Gastrocnemius medialis (tissue), 4 donors: Measurements from ENCODE around the gene CISD1. TPM values are rescaled to one million over a fixed set of nuclear protein-coding genes. Genes with fewer than 3 reads are reported as not detected.
A peak's percentile ranks its signal among the peaks of the same experiment; 100 is the strongest.

Experiments used
- ATAC-seq, 2 donors: fragments of 150-250 bp; one replicate each; pipeline ENCODE4 v1.9.1; 2016
- DNase-seq, 2 donors: peaks; one replicate each; pipeline ENCODE4 v3.0.0-alpha.2; 2019
- H3K27ac ChIP-seq, 4 donors: fragments of 200-600 bp; sonication (generic); 1 replicate in 1 of 4; 2 replicates in 3 of 4; pipeline ENCODE4 v1.5.1; 2016 to 2018; ENCODE audit warnings: mild to moderate bottlenecking in 2 of 4, moderate library complexity in 1 of 4
- H3K27me3 ChIP-seq, 3 donors: fragments of 200-600 bp; sonication (generic) in 2 of 3; 1 replicate in 1 of 3; 2 replicates in 2 of 3; pipeline versions ENCODE4 v1.5.1 to v1.6.0; 2016 to 2019; ENCODE audit warnings: mild to moderate bottlenecking in 1 of 3, moderate library complexity in 1 of 3
- H3K36me3 ChIP-seq, 2 donors: fragments of 200-600 bp; sonication (generic) in 1 of 2; one replicate each; pipeline ENCODE4 v1.5.1; 2017 to 2018
- H3K4me1 ChIP-seq, 2 donors: fragments of 200-600 bp; sonication (generic) in 1 of 2; one replicate each; pipeline ENCODE4 v1.5.1; 2016 to 2017; ENCODE audit warnings: mild to moderate bottlenecking in 2 of 2
- H3K4me3 ChIP-seq, 4 donors: fragments of 200-600 bp; sonication (generic) in 3 of 4; 1 replicate in 1 of 4; 2 replicates in 3 of 4; pipeline ENCODE4 v1.5.1; 2016 to 2019; ENCODE audit warnings: mild to moderate bottlenecking in 2 of 4
- H3K9me3 ChIP-seq, 3 donors: fragments of 200-600 bp; sonication (generic) in 2 of 3; 1 replicate in 1 of 3; 2 replicates in 2 of 3; pipeline ENCODE4 v1.5.1; 2016 to 2019
- CTCF ChIP-seq, 5 experiments: fragments of 450-650 bp in 3 of 5; fragments of 200-600 bp in 2 of 5; sonication (generic) in 2 of 5; IDR thresholded peaks in 4 of 5; conservative IDR thresholded peaks in 1 of 5; 1 replicate in 4 of 5; 2 replicates in 1 of 5; pipeline ENCODE4 v1.5.1; 2016 to 2019; ENCODE audit warnings: antibody characterized with exemption in 5 of 5, mild to moderate bottlenecking in 3 of 5, moderate library complexity in 3 of 5
- POLR2A ChIP-seq, 2 donors: fragments of 450-650 bp; IDR thresholded peaks; one replicate each; pipeline ENCODE4 v1.6.1; 2017; ENCODE audit warnings: antibody characterized with exemption in 2 of 2, mild to moderate bottlenecking in 2 of 2, moderate library complexity in 2 of 2
- in situ Hi-C, 4 donors: fragments of 200-750 bp; cut with MboI; loops; one replicate each; pipeline versions ENCODE4 v1.15.0 to v1.8.0; 2017; ENCODE audit warnings: low sequenced_read_pairs in 4 of 4
- intact Hi-C: fragments of 100-400 bp; cut with DNase I; formaldehyde crosslinking; loops from one replicate; pipeline ENCODE4 v1.15.1; 2023; ENCODE audit warnings: low total_unique reads
- total RNA-seq, 4 donors: library from RNA; depleted of rRNA; stranded (reverse); fragments of >200 nt; gene quantifications; one replicate each; pipeline versions ENCODE4 v1.1.0 to v1.2.3, GENCODE V29; 2016

The CISD1 gene
- total RNA-seq, 4 donors from 2014 or later: 54.4 to 90.2 (median 71.1) TPM

- intact Hi-C loops (no loop called here), in situ Hi-C loops (loop anchor here in 1 of 4 donors (10.0 kb wide), 1 partner anchor 74 kb away; the partner anchor contains the start of gene TFAM)
- Histone ChIP-seq H3K36me3 (no peaks in the 10 kb centered on the region), H3K27me3 (no peaks in the 10 kb centered on the region), H3K9me3 (no peaks in the 10 kb centered on the region), H3K4me3 (no peak overlapping the region), H3K27ac (no peak overlapping the region), H3K4me1 (no peaks in the 10 kb centered on the region)
- DNase-seq: no peak
- ATAC-seq: no peak
- TF ChIP-seq POLR2A (IDR thresholded peaks at IDR 0.05) (no peak), CTCF (IDR thresholded peaks at IDR 0.05 in 4 of 5, conservative IDR thresholded peaks at IDR 0.05 in 1 of 5) (no peak)
These were observed 42.1 kb downstream of the CISD1 start for GRCh38 chr10:58311026-58311425.

GRCh38 chr10:58316874-58317273, 47.9 kb downstream of the CISD1 start:
- no peaks in the 10 kb centered on the region for H3K4me1 ChIP-seq
- in situ Hi-C loops (loop anchor here in 1 of 4 donors (10.0 kb wide), 1 partner anchor 68 kb away; the partner anchor contains the start of gene TFAM), intact Hi-C loops (no loop called here)
- no peak for DNase-seq
- H3K27me3 ChIP-seq: no peaks in the 10 kb centered on the region
- no peak for ATAC-seq
- H3K36me3 ChIP-seq: no peaks in the 10 kb centered on the region
- H3K9me3 ChIP-seq: no peaks in the 10 kb centered on the region
- H3K27ac ChIP-seq: no peak overlapping the region
- TF ChIP-seq POLR2A (IDR thresholded peaks at IDR 0.05) (no peak), CTCF (IDR thresholded peaks at IDR 0.05 in 4 of 5, conservative IDR thresholded peaks at IDR 0.05 in 1 of 5) (no peak)
- no peak overlapping the region for H3K4me3 ChIP-seq

- no peaks in the 10 kb centered on the region for H3K36me3 ChIP-seq
- intact Hi-C loops: no loop called here
These were observed 49.4 kb downstream of the CISD1 start for GRCh38 chr10:58318346-58318745.

GRCh38 chr10:58319599-58319998, 50.6 kb downstream of the CISD1 start:
- in situ Hi-C loops (loop anchor here in 1 of 4 donors (10.0 kb wide), 1 partner anchor 65 kb away; the partner anchor contains the start of gene TFAM), intact Hi-C loops (no loop called here)
- H3K4me1 ChIP-seq: no peaks in the 10 kb centered on the region
- H3K36me3 ChIP-seq: no peaks in the 10 kb centered on the region
- ATAC-seq (peak; percentile 48 to 61), DNase-seq (no peak)
- no peaks in the 10 kb centered on the region for H3K27me3 ChIP-seq
- TF ChIP-seq POLR2A (IDR thresholded peaks at IDR 0.05) (no peak), CTCF (IDR thresholded peaks at IDR 0.05 in 4 of 5, conservative IDR thresholded peaks at IDR 0.05 in 1 of 5) (no peak)
- no peaks in the 10 kb centered on the region for H3K9me3 ChIP-seq
- H3K27ac ChIP-seq: no peak overlapping the region
- no peak overlapping the region for H3K4me3 ChIP-seq

More at GRCh38 chr10:58318346-58318745, 49.4 kb downstream of the CISD1 start:
- ATAC-seq: no peak
- Histone ChIP-seq H3K4me1 (no peaks in the 10 kb centered on the region), H3K4me3 (no peak overlapping the region), H3K9me3 (no peaks in the 10 kb centered on the region), H3K27me3 (no peaks in the 10 kb centered on the region), H3K27ac (no peak overlapping the region)
- in situ Hi-C loops: loop anchor here in 1 of 4 donors (10.0 kb wide), 1 partner anchor 66 kb away; the partner anchor contains the start of gene TFAM
- no peak for TF ChIP-seq POLR2A (IDR thresholded peaks at IDR 0.05)
- TF ChIP-seq CTCF (IDR thresholded peaks at IDR 0.05 in 4 of 5, conservative IDR thresholded peaks at IDR 0.05 in 1 of 5): no peak
- DNase-seq: no peak
